ENCODE results near the gene AADAT.
"Not testable (repeated sequence)": the region's sequence is repeated elsewhere in the genome, so short reads cannot be mapped to it uniquely, and the experiment has no call there.

Gene AADAT

DNA sequence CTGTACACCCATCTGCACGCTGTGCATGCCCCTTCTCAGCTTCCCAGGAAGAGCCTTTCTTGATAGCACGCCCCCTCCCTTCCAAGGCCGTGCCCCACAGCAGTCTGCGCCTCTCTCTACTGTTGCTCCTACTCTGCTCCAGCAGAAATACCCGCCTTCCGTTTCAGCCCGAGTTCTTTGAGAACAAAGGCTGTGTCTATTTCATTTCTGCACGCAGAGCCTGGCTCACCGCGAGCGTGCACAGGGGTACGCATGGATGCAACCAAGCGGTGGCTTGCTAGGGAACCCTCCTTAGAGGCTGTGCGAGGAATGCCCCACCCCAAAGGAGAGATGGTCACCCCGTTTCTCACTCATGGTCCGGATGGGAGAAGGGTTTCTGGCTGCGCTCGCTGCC is 485 bp downstream of the AADAT start:
- FAIRE-seq: no peak

DNA sequence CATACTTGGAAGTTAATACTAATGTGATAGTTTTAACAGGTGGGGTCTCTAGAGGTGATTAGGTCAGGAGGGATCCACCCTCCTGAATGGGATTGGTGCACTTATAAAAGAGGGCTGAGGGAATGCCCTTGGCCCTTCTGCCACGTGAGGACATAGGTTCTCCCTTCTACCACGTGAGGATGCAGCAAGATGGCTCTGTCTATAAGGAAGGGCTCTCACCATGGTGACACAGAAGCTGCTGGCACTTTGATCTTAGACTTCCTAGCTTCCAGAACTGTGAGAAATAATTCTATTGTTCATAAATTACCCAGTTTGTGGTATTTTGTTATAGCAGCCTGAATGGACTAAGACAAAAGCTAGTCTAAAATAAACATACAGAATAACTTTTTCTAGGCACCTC is 1.0 kb downstream of the AADAT start:
- FAIRE-seq: no peak

DNA sequence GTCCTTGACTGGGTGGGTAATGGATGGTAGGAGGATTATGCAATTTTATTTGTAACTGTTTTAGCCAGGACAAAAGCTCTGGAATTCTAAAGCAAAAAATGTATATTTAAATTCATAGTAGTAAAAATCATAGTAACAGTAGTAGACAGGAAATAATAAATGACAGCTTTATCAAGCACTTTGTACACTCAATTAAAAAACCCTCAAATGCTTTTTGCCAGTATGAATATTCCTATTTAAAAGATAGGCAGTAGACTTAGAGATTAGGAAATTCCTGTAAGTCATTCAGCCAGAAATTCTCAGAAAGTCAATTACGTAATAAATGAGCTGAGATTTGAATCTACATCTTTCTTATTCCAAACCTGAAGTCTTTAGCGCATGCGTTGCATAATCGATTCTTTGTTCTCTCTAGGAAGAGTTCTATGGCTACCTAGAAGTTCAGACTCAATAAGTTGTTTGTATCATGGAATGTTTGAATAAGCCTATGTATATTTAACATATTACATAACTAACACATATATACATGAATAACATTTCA is 2.5 kb downstream of the AADAT start:
- FAIRE-seq: no peak

DNA sequence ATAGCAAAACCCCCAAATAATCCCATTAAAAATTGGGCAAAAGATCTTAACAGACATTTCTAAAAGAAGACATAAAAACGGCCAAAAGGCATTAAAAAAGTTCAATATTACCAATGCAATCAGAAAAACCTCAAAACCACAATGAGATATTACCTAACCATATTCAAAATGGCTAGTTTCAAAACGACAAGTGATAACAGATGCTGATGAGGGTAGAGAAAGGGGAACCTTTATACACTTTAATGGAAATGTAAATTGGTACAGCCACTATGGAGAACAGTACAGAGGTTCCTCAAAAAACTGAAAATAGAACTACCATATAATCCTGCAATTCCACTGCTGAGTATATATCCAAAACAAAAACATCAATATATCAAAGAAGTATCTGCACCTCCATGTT is 6.2 kb downstream of the AADAT start:
- FAIRE-seq: no peak

DNA sequence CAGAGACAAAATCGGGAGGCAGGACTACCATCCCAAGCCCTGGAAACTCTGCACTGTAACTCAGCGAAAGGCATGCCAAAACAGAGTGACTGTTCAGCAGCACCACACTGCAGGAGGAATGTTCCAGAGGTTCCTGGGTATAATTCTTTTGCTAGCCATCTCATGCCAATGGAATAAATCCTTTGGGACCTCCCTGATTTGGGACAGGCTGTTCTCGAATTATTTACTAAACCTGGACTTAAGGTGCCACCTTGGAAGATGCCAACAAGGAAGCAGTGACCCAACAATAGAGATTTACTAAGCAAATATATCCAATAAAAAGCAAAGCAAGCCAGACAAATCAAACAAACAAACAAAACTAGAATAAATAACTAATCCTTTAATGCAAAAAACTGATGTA is 9.3 kb downstream of the AADAT start:
- FAIRE-seq: no peak

DNA sequence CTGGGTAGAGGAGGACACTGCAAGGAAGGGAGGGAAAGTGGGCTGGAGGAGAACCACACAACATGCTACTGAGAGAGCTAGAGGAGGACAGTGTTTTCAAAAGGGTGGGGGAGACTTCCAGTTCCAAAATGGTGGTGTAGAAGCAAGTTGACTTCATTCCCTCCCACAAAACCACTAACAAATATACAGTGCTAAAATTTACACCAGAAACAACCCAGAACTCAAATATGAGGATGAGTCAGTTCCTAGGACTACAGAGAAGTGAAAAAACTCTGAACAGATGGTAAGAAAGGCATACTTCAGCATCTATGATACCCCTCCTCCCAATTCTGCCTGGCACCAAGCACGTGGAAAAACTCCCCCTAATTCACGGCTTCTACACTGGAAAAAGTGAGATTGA is 9.8 kb downstream of the AADAT start:
- FAIRE-seq: no peak

DNA sequence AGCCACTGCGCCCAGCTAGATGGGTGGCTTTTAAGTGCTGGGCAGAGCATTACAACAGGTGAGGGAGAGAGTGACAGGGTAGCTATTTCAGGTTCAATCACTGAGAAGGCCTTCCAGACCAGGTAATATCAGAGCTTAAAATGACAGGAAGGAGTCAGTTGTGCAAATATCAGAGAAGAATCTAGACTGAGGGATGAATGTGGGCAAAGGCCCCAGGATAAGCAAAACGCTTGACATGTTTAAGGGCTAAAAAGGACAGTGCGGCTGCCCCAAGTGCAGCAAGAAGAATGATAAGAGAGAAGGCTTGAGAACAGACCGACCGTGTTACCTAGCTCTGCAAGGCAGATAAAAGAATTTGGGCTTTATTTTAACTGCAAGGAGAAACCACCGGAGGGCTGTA is 18.6 kb downstream of the AADAT start:
- FAIRE-seq: no peak

DNA sequence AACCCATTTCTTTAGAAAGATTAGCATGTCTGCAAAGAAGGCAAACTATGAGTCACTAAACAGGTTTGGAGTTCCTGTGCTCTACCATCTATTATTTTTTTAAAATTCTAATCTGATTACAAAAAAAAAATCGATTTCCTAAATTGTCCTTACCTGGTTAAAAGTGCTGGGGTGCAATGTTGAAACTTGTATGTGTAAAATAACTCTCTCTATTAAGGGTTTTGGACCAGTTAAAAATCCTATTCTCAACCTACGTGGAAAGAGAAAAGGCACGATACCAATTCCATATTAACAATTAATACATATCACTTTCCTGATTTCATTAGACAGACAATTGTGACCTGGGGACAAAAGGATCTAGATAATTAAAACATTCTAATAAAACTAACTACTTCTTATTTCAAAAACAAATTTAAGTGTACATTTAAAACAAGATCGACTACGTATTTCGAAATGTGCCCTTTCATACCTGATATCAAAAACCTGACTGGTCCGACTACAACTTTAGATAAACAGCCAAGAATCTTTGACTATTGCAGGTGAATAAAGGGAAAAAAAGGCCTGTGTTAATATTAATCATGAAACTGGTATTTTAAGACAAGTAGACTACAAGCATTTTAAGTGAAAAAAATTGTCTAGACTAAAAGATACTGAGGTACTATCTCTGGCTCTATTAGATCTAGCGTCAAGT is 21.2 kb downstream of the AADAT start:
- FAIRE-seq: no peak

DNA sequence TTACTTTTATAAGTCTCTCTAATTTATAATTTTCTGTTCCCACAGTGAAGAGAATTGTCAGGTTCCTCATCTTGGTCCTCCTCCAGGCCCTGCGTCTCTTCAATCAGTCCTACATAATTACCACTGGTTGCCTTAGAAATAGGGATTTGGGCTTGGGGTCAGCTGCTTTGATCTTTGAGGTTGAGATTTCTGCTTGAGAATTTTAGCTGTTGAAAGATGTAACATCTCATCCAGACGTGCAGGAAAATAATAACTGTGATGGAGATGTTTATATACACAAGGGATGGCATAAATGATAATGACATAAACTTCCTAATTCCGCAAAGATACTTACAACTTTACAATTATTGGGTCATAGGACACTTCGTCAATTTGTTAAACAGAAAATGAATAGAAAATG is 30.3 kb downstream of the AADAT start:
- FAIRE-seq: no peak

DNA sequence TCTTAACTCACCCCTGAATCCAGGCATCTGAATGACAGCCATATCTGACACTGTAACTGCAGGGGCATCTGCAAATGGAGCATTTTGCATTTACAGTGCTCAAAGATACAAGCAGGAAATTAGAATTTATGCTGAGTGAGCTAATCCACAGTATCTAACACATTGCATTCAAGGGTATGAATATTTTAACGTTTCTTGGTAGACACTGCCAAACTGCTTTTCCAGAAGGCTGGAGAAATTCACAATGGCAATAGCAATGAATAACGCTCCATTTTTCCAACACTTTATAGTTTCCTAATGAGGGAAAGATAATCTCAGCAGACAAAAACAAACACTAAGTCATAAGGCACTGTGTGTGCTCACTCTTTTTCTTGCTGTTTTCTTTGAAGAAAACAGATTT is 30.9 kb downstream of the AADAT start:
- FAIRE-seq: no peak

DNA sequence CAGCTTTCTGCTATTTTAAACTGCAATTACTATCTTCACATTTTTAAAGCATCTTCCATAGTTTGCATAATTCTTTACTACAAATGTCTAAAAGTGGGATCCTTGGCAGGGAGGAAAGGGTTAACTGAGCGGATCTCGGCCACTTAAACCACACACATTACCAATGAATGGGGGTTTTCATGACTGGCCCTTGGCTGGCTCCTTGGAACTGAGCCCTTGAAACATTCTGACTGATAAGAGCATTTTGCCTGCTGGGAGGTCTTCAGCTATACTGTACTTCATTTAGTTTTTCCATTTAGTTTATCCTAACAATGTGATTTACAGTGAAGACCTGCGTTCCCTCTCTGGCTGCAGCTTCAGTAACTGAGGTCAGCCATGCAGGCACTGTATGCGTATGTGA is 31.9 kb downstream of the AADAT start:
- no peak for FAIRE-seq

DNA sequence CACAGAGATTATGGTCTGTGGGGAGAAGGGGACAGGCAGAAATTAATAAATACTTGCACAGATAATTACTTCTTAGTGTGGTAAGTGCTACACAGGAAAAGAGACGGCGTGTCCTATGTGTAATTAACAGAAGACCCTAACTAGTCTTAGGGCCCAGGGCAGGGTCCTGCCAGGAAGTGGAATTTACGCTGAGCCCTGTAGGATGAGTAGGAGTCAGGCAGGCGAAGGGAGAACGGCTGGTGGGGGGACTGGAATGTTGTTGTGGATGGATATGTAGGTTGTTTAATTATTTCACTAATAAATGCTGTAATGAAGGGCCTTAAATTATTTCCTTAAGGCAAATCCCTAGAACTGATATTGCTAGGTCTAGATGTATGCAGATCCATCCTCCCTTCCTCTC is 36.8 kb downstream of the AADAT start:
- no peak for FAIRE-seq

DNA sequence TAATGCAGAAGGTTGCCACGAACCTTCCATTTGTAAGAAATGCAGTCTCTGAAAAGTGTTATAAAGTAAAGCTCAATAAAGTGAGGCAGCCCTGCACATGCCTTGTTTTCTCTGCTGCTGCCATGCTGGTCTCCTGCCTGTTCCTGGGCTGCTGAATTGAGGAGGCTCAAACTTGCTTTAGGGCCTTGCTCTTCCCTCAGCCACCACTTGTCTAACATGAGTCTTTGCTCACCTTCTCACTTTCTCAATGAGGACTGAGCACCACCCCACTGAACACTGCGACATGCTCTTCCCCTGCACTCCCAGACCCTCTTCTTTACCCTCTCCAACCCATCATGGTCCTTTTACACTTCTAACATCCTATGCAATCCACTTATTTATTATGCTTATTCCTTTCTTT is 38.4 kb downstream of the AADAT start:
- FAIRE-seq: no peak

DNA sequence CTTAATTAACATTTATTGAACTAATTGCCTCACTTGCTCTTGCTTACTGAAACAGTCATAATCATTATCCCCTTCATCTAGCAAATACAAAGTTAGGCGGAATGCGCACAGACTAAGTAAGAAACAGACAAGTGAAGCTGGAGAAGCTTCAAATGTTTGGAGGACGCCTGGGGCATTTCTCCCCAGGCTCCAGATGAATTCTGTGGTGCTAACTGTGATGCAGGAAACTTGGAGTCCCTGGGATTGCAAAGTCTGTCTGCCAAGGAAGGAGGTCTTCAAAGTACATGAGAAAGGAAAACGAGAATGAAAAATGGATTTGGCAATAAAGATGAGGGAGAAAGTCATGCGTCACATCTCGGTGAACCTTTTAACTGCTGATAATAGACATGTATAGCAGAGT is 40.0 kb downstream of the AADAT start:
- FAIRE-seq: no peak

DNA sequence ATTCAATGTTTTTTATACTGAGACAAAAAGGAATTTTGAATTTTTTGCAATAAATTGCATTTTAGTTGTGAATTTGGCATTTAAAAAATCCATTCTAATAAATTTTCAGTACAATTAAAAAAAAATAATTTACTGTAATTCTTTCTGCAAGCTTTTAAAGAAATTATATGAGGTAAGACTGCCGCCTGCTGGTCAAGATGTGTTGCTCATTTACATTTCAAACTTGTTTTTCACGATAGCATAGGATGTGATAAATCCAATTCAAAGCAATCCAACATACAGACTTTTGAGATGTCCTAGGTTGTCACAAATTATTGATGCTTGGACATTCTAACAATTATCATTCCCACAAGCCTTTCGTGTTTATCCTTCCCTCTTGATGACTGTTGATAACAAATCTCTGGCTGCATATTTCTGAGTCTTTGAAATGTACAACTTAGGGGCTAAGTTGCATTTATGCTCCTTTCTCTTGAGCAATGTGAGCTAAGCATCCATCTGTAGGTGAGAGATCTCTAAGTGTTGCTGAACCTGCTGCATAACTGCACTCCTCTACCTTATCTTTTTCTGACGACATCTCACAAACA is 41.9 kb downstream of the AADAT start:
- FAIRE-seq: peak; percentile 99

DNA sequence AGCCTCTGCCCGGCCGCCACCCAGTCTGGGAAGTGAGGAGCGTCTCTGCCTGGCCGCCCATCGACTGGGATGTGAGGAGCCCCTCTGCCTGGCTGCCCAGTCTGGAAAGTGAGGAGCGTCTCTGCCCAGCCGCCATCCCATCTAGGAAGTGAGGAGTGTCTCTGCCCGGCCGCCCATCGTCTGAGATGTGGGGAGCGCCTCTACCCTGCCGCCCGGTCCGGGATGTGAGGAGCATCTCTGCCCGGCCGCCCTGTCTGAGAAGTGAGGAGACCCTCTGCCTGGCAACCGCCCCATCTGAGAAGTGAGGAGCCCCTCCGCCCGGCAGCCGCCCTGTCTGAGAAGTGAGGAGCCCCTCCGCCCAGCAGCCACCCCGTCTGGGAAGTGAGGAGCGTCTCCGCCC is 43.6 kb downstream of the AADAT start:
- not testable (repeated sequence) for FAIRE-seq

DNA sequence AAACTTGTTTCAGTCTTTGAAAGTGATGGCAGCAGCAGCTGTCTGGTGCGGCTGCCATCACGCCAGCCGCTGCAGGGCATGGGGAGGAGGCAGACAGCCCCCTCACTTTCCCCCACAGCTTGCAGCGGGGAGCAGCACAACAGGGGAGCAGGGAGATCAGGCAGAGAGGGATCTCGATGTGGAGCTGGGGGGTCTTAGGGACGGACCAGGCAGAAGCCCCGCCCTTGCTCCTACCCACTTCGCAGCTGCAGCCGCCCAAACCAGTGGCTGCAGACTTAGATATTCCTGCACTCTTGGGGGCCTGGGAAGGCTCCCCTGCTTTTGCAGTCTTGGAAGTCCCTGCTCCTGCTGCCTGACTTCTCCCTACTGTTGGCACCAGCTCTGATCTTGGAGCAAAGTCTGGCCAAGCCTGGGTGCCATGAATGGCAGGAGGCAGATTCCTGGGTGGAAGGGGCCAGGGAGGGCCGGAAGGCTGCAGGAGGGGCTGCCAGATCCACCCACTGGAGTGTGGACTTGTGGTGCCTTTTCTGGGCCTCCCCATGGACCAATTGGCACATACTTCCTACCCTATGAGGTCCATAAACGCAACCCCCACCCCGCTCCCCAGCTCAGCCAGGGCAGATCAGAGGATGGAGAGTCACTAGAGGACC is 49.6 kb downstream of the AADAT start:
- FAIRE-seq: no peak

DNA sequence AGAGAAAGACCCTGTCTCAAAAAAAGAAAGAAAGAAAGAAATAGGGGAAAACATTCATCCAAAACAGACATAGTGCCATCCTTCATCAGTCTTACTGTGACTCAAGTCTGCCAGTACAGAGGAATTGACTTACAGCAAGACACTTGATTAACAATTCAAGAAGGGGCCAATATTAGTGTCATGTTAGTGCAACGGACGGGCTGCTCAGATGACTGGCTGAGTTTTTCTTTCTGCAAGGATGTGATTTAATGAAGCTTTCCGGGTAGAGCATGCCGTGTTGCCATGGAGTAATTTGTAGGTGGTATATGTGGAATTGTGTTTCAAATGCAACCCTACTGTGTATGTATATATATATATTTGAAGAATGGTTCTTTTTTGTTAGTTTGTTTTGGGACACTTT is 51.0 kb downstream of the AADAT start:
- no peak for FAIRE-seq

DNA sequence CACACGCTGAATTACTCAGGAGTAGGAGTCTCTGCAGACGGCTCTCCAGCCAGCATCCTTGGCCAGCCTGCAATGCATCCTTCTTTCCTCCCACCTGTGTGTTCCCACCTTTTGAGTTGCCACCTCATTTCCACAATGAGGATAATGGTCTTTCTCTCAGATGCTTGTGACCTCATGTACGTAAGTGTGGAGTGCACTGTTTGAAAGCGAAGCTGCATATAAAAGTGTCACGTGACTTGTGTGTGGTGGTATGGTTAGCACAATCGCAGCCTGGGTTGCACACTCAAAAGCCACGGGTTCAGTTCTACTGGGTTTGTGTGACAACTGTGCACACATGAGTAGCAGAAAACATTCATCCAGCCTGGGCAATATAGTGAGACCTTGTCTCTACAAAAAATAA is 51.5 kb downstream of the AADAT start:
- FAIRE-seq: no peak

DNA sequence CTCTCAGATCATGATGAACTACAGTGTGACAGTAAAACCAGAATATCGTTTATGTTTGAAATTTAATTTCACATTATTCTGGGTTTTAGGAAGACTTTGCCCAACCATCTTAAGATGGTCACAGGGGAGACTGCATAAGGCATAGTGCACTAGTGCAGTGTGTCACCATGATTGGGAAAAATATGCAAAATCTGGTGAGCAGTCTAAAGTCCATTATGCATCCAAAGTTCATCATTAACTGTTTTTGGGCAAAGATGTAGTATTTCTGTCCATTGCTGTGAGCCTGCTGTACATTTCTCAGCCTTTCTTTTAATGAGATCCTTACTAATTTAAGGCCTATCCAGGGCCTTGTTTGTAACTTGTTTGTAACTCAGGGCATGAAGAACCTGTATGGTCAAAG is 52.3 kb downstream of the AADAT start:
- FAIRE-seq: no peak

DNA sequence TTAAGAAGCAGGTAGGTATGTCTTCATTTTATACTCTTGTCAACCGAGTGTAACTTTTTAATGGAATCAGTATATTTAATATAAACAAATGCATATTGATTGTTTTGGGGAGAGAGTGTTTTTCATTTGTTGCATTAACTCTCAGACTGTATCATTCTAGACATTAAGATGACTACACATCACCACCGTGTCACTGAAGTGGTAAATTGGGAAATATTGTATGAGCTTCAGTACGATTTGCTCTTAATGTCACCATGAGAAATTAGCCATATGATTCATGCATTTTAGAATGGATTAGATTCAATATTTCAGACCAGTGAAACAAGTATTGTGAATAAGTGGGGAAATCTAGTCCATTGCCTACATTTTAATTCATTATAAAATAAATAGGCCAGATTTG is 53.9 kb downstream of the AADAT start:
- no peak for FAIRE-seq

DNA sequence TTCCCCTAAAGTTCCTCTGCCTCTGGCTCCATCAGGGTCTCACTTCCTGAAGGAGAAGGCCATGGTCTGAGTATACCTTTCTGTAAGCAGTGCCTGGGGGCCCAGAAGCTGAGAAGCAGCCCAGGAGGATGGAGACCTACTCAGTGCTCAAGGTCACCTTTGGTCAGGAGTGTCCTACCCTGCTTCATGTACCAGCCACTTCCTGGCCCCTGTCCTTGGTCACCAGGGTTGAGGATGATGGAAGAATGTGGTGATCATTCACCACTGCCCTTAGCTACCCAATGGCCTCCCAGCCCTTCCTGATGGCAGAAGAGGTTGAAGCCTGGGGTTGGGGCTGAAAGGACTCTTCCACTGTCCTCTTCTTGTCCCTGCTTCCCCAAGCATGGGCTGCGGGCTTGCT is 54.5 kb downstream of the AADAT start:
- FAIRE-seq: no peak

DNA sequence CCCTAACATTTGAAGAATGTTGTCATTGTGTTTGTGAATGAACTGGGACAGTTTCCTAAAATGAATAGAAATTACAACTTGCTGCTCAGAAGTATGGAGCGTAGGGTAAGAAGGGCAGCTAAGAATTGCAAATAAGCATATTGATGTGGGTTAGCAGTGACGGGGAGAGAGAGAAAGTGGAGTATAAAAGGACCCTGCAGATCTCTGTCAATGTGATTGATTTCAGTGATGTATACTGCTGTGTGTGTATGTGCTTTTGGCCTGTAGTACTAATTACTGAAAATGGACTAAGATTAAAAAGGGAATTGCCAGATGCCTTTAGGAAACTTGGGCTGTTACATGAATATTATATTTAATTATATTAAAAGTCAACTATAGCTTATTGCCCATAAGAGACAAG is 55.8 kb downstream of the AADAT start:
- no peak for FAIRE-seq

DNA sequence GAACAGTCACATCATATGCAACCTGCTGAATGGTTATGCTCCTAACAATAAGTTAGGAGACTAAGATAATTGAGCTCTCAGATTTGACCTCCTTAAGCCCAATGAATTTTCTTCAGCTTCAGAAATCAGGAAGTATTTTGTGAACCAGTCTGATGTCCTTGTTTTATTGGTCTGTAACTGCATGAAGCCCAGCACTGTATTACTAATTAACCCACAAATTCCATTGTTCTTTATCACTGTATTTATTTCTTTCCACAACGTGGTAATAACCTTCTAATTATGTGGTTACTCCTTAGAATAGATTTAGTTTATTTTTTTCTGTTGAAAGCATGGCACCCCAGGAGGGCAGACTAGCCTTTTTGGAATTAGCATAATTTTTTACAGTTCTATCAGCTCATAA is 59.6 kb downstream of the AADAT start:
- FAIRE-seq: no peak
